Retina (tissue), 1 donor: Measurements from ENCODE around the gene MSI2.

ENCODE experiments used
- DNase-seq: peaks from one replicate; pipeline ENCODE4 v3.0.0-alpha.2; 2016

Gene MSI2

DNA sequence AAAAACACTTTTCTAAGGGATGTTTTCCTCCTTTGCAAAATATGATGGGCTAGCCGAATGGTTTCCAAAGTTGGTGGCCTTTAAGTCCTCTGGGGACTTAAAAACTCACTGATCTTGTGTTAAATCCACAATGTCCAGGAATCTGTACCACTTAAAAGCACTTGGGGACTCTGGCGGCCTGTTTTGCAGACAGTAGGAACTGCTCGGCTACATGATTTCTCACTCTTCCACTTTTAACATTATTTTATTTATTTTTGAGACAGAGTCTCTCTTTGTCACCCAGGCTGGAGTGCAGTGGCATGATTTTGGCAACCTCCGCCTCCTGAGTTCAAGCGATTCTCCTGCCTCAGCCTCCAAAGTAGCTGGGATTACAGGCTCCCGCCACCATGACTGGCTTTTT, 9.1 kb upstream of the MSI2 start:
- no peak for DNase-seq

DNA sequence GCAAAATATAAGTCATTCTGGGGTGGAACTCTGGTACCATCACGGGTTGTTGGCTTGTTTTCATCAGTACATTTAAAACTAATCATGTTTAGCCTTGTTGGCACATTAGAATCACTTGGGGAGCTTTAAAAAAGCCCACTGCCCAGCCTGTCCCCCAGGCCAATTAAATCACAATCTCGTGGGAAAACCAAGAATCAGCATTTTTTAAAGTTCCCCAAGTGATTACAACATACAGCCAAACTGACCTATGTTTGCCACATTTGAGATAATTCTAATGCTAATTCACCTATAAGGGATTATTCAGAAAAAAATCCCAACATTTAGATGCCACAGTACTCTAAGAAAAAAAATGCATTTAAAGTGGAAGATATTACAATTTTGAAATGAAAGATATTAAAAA, 8.4 kb upstream of the MSI2 start:
- DNase-seq, result no peak

DNA sequence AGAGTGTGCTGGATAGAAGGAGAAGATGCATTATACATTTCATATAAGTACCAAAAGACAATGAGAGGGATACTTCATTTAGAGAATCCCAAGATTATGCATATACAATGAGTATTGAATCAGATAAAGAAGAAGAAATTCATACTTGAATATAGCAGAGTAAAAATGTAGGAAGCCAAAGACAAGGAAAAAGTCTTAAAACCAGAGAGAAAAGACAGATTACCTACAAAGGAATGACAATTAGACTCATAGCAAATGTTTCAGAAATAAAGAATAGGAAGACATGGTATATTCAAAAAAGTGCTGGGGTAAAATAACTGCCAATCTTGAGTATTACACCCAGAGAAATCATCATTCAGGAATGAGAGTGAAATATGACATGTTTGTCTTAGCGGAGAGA, 6.8 kb upstream of the MSI2 start:
- no peak for DNase-seq

DNA sequence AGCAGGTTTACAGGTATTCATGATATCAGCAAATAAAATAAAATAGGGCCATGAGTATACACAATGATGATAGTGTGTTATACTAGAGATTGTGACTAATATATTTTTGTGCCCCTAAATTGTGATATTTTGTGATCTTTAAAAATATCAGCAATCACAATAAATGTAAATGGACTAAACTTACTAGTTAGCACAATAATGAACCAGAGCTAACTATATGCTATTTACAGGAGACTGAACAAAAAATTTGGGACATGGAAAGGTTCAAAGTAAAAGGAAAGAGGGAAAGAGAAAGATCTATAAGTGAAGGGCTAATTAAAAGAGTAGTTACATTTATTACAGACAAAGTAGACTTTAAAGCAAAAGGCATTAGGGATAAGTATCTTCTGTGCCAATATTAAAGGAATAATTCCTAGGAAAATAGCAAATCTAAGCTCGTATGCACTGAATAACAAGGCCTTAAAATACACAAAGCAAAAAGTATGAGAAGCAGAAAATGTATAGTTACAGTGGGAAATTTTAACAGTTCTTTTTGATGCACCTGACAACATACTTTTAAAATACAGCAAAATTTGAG, 5.0 kb upstream of the MSI2 start:
- DNase-seq, result no peak

DNA sequence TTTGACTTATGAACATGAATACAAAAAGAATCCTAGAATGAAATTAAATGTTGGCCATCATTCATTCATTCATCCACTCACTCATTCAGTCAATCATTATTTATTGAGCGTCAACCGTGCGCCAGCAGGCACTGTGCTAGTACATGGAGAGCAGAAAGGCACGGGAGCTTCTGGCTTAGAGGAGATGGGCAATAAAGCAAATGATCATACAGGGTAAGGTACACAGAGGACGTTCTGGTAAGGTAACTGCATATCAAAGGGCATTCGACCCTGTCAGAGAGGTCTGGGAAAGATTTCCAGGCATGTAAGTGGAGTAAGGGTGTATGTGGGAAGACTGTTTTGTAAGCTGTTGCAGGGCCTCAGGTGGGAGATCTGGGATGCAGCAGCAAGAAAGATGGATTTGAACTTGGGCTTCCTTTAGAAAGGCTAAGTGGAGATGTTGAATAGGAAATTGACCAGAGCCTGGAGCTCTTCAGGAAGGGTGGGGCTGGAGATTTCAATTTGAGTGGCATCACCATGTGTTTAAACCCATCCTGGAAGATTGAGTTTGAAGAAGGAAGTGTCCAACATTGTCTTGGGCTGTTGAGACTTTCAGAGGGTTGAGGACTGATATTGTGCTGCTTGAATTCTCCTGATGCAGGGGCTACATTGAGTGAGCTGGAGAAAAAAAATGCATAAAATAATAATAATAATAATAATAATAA, 2.8 kb upstream of the MSI2 start:
- DNase-seq, result no peak

DNA sequence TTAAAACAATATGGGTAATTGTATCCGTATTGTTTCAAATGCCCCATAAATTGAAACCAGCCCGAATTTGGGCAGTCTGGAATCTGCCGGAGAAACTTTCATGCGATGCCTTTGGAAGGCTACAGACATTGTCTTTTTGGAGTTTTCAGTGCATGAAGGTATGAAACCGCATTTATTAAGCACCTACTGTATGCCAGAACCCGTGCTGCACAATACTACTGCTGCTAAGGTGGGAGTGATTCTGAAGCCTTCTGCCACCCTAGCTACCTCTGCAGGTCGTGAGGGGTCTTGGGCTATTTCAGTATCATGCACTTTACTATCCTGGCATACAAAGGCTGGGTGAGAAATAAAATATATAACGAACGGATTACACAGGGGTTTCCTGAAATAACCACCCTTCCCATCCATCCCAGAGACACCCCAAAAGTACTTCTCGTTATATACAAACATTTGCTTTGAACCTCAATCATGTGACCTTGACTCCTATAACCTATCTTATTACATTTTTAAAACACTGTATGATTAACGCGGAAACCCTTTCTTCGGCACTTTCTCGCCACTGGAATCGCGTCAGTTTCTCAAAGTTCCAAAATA, 1.0 kb upstream of the MSI2 start:
- DNase-seq, result no peak

DNA sequence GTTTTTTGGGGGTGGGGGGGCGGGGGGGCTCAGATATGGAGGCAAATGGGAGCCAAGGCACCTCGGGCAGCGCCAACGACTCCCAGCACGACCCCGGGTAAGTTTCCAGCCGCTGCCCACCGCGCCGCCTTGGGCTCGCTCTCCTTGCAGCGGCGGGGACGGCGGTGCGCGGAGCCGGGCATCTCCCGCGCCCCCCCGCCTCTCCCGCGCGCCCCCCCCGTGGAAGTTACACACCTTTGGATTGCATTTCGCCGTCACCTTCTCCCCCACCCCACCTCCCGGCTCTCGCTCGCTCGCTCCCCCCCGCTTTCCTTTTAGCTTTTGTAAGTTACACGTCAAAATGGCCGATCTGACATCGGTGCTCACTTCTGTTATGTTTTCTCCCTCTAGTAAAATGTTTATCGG, 387 bp downstream of the MSI2 start:
- peak; percentile 31 for DNase-seq

DNA sequence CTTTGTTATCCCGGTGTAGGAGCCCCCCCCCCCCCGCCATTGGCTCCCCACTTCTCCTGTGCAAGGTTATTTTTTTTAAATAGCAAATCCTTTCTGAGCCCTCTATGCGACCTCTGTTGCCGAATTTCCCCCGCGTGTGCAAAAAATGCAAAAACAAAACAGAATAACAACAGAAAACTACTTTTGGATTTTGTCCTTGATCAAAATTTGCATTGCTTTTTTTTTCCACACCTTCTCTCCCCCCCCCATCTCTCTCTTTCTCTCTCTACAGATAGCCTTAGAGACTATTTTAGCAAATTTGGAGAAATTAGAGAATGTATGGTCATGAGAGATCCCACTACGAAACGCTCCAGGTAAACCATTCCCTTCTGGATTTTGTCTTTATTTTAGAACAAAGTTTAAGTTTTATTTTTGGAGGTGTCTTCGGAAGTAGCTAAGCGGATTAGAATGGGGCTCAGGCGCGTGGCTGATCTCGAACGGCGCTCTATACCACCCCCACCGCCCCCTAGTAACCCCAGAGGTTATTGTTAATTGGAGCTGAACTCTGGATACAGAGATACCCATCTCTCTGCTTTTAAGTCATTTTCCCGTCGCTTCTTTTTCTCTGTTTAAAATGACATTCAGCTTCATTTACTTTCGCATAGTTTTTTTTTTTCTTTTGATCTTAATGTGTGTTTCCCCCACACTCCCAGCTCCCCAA, 1.0 kb downstream of the MSI2 start:
- peak; percentile 65 for DNase-seq

DNA sequence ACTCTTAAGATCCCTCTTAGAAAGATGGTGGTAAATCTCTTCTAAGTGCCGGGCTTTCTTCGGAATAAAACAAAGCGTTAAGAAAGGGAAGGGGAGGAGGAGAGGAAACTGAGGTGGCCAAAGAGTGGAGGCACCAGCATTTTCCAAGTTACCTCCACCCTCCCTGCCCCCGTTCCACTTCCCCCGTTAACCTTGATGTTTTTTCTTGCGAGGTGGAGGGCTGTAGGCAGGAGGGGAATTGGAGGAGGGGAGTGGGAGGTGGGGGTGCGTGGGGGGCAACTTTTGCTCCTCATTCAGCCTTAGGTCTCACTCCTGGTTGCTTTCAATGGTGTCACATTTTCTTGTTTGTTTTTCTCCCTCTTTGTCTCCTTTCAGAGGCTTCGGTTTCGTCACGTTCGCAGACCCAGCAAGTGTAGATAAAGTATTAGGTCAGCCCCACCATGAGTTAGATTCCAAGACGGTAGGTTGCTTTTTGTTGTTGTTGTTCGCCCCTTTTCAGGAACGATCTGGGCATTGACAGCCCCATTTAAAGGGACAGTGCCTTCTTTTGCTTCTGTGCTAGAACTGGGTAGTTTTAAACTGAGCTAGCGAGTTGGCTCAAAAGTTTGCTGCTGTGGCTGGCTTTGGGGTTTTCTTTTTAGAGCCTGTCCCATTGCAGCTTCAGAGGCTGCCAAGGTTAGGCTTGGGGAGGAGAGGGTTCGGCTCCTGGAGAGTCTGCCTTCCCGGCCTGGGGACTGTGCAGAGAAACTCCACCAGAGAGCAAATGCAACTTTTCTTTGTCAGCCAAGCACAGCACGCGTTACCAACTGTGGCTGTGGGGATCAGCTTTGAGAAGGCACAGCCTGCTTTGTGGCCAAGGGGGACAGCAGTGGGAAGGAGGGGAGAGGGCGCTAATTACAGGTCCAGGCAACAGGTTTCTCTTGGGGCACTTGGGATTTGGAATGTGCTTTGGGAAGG, 1.9 kb downstream of the MSI2 start:
- DNase-seq, result peak; percentile 72

DNA sequence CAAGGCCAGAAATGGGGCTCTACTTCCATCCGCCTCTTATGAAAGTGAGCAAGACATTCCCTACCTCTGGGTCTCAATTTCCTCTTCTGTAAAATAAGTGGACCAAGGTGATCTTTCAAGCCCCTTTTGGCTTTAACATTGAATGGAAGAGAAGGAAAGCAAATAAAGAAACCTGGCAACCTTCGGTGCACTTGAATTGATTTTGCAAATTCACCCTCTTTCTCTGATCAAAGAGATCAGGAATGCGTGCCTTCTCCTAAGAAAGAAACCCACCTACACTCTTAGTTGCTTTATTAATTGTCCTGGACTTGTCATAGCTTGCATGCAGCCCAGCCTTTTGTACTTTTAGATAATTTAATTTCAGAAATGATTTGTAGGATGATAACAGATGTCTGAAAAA, 3.0 kb downstream of the MSI2 start:
- DNase-seq, result peak; percentile 40

DNA sequence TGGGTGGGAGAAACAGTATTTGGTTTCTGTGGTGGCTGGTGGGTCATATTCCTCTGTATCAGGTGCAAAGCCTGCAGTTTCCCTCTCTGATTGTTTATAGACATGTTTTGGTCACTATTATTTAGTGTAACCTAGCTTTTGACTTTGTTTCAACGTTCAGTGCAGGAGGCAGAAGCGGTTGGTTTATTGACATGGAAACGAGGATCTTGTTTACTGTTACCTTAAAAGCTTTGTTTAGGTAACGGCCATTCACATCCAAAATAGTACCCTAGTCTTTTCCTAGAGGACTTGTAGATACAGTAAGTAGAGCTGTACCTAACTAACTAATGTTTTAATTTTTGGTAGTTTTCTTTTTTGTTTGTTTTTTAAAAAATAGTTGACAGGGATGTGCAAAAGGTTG, 3.5 kb downstream of the MSI2 start:
- DNase-seq, result peak; percentile 14

DNA sequence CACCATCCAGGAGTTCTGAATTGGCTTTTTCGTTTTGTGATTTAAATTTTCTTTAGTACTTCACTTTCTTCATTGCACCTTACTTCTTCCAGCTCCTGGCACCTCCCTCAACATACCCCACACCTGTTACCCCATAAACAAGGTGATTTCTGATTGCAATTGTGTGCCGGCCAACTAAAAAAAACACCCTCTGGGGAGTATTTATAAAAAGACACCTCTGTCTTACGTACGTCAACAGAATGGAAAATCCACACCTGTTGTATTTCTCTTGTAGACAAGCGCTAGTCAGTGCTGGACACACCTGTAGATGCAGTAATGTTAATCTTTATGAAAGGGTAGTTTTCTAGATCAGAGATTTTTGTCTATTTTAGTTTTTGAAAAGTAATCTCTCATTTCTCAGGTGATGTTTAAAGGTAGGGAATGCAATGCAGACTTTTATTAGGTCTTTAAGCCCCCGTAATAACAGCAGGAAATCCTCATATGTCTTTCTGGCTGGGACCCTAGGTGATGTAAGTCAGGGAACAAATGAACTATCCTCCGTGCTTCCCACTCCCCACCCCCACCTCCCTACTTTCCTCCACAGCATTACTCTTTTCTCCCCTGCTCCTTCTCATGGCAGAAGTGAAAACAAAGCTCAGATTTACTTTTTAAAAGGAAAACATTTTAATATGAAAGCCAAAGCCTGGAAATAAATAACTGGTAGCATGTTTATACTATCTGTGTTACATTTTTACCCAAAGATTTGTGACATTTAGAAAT, 4.2 kb downstream of the MSI2 start:
- DNase-seq, result peak; percentile 17

DNA sequence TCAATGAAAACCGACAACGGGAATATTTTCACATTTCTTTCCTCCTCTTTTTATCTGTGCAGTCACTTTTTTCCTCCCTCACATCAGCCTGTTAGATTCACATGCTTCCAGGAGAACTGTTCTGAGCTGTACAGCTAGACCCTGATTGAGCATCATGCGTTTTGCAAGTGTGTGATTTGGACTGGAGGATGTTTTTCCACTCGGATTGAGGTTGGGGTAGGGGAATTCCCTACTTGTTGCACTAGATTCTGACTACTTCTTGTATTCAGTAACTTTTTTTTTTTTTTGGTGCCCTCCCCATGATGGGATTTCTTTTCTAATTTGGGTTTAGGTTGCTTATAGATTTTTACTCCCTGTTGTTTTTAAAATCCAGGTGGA, 4.8 kb downstream of the MSI2 start:
- no peak for DNase-seq

DNA sequence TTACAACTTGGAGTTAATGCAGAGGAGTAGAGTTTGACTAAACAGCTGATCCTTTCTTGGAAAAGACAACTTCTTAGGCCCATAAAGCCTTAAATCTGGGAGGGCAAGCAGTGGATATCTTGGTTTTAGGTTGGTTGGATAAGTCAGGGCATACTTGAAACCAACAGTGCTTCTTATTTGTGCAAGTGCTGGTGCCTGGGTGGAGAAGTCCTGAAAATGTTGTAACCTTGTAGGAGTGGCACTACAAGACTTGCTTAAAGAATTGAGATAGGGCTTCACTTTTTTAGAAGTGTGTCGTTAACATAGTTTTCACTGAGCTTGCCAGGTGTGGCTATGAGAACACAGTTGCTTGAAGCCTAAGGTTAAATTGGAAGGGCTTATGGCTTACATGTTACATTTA, 6.2 kb downstream of the MSI2 start:
- peak; percentile 1 for DNase-seq

DNA sequence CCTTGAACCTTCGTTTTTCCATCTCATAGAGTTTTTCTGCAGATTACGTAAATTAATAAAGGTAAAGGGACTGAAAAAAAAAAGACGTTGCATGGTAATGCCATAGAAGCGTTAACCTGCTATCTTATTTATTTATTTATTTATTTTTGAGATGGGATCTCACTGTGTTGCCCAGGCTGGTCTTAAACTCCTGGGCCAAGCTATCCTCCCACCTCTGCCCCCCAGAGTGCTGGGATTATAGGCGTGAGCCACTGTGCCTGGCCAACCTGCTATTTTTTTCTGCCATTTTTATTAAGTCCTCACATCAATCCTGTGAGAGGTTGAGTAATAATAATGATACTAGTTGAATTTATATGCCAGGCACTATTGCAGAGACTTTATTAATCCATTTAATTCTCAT, 7.9 kb downstream of the MSI2 start:
- DNase-seq, result no peak

DNA sequence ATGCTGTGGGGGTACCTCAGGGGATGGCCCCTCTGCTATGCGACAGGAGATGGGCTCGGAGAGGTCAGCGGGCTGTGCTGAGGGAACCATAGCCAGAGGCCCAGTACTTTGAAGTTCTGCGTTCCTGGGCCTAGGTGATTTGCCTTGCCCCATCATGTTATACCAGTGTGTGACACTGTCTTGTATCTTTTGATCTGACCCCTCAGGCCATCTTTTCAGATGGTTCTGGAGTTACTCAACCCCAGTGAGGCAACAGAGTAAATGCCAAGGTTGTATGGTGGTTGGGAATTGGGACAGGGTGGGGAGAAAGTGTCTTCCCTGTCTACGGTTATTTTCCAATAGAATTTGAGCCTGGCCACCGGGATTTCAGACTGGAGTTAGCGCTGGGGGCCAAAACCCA, 8.5 kb downstream of the MSI2 start:
- DNase-seq, result peak; percentile 4

DNA sequence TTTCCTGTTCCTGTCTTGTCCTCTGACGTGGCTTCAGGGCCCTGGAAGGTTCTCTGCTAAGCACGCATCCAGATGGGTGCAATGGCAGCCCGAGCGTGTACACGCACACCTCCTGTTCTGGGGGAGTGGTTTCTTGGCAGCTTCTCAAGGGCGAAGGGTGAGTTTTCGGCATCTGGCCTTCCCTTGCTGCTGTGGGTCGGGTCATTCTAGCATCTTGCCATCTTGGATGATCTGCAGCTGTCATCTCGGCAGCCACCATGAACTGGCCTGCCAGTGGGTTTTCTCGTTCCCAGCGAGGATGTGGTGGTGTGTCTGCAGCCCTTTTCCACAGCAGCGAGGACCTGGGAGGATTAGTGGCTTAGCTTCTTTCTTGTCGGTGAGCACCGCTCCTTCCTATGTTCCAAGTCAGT, 10.6 kb downstream of the MSI2 start:
- DNase-seq, result peak; percentile 40

DNA sequence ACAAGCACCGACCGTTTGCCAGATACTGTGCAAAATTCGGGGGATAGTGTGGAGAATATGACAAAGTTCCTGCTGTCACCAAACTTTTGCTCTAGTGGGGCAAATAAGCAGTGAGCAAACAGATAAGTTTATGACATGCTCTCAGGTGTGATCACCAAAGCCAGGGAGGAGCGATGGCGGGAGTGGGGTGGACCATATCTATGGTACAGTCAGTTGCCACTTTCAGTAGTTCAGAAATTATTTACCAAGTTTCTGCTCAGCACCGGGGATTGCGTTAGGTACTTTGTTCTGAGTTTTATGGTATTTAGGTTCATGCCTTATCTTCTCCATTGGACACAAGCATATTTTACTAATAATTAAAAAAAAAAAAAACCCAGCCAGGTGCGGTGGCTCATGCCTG, 11.9 kb downstream of the MSI2 start:
- no peak for DNase-seq

DNA sequence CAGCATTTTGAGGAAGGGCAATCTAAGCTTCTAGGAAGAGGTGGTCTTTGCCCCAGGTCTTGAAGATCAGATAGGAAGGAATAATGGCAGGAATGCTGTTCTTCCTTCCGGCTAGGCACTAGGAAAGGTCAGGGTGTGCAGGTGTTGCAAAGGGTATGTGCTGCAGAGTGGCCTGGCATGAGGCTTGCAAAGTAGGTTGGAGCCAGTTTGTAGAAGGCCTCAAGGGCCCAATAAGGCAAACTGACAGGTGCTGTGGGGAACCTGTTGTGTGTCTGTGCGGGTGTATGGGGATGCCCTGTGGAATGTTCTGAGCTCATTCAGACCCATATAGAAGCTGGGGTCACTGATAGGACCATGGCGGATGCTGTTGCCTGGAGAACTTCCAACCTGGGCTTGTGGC, 12.7 kb downstream of the MSI2 start:
- peak; percentile 13 for DNase-seq

DNA sequence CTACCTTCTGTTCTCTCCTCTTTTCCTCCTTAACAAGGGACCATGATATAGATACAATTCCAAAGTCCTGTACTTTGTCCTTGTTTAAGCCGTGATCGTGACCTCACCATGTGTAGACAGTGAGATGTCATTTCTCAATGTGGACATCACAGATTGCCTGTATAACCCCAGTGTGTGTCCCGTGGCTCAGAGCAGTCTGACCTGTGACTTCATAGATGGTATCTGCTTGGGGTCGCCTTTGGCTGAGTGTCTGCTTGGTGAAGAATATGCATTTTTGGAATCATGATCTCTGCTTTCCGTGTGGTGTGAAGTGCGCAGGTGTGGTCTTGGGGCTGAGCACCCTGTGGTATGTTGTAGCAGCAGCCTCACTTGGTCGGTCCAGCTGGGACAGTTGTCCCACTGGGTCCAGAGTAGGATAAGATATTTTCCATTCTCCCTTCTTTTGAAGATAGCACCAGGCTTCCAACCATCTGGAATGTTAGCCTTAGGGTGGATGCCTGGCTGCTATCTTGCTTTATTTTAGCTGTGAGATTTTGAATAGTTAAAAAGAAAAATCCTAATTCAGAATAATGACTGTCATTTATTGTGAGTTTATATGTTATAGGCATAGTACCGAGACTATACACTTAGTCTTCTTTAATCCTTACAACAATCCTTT, 13.4 kb downstream of the MSI2 start:
- DNase-seq, result no peak

DNA sequence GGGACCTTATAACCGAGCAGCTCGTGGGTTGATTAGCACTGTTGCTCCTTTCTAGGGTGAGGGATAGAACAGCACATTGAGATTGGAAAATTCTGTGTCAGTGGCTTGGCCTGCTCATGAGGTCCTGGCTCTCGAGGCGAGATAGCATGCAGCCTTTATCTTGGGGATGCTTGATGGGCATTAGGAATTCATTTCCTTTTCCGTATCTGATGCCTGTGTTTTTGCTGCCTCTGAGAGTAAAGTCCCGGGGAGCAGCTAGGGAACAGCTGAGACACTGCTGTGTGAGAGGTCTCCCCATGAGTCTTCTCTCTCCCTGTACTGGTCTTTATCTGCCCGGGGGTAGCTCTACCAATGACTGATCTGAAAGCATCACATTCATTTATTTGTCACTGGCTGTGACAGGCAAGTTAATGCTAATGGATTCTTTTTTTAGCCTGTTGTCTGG, 14.5 kb downstream of the MSI2 start:
- DNase-seq, result peak; percentile 72

DNA sequence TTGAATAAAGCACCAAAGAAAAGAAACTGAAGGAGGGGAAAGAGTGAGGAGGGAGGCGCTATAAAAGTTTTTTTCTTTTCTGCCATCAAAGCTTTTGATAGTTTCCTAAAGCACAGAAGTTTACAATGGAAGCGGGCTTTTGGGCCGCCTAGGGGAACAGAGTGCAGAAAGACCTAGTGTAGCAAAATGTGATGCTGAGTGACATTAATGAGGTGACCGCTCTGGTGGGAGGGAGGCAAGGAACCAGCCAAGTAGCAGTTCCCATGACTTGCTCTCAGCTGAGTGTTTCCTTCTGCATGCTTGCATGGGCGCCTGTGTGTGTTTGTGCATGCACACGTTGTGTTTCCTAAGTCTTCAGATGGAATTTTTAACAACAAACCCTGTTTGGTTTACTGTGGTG, 15.5 kb downstream of the MSI2 start:
- DNase-seq, result peak; percentile 86
